Activated T-helper 1 cell treated with anti-CD3 and anti-CD28 coated beads, Interleukin-12 subunit alpha, Interleukin-12 subunit beta, Interleukin-2, Interleukin-4 antibody, amounts not matched to agents 30 ng/mL and 10 ng/mL and 1 ng/mL, durations not matched to agents 14 hours and 24 hours and 36 hours (primary cell): ENCODE measurements around the gene KPNA2. TPM values are rescaled to one million over a fixed set of nuclear protein-coding genes. Genes with fewer than 3 reads are reported as not detected.
A peak's percentile ranks its signal among the peaks of the same experiment; 100 is the strongest.
"Not testable (repeated sequence)": the region's sequence is repeated elsewhere in the genome, so short reads cannot be mapped to it uniquely, and the experiment has no call there.

ENCODE experiments used
- DNase-seq: peaks from one replicate; pipeline ENCODE4 v3.0.0; 2021; ENCODE audit warnings: low spot score
- H3K27ac Mint-ChIP-seq: one replicate; pipeline ENCODE4 v1.8.0; 2021; ENCODE audit warnings: mild to moderate bottlenecking, mixed read lengths
- H3K27me3 Mint-ChIP-seq: one replicate; pipeline ENCODE4 v1.8.0; 2022; ENCODE audit warnings: mild to moderate bottlenecking, moderate library complexity, mixed read lengths; ENCODE audit not compliant: insufficient read depth
- H3K36me3 Mint-ChIP-seq: one replicate; pipeline ENCODE4 v1.8.0; 2021; ENCODE audit warnings: low read depth, mixed read lengths
- H3K4me1 Mint-ChIP-seq: one replicate; pipeline ENCODE4 v1.8.0; 2021; ENCODE audit warnings: low read depth, mixed read lengths
- H3K4me3 Mint-ChIP-seq: one replicate; pipeline ENCODE4 v1.8.0; 2021; ENCODE audit warnings: mild to moderate bottlenecking, moderate library complexity, mixed read lengths
- H3K9me3 Mint-ChIP-seq: one replicate; pipeline ENCODE4 v1.8.0; 2021; ENCODE audit warnings: mixed read lengths
- intact Hi-C: fragments of 100-400 bp; cut with micrococcal nuclease; formaldehyde crosslinking; loops from one replicate; pipeline ENCODE4 v1.15.1; 2024
- total RNA-seq: library from RNA; stranded (reverse); gene quantifications from 2 replicates; pipeline ENCODE4 v1.2.3, GENCODE V29; 2022

Gene KPNA2
- total RNA-seq, 1 donor from 2014 or later: 205 TPM

- Mint-ChIP-seq H3K36me3 (no peaks in the 10 kb centered on the region), H3K27me3 (peaks cover under 1% of the 10 kb centered on the region), H3K9me3 (no peaks in the 10 kb centered on the region), H3K27ac (no peak overlapping the region), H3K4me1 (no peaks in the 10 kb centered on the region), H3K4me3 (no peak overlapping the region)
- DNase-seq: no peak
- intact Hi-C loops: no loop called here
Measured at GRCh38 chr17:68004201-68004600, 31.3 kb upstream of the KPNA2 start.

- H3K4me3 Mint-ChIP-seq: no peak overlapping the region
- DNase-seq: no peak
Measured at GRCh38 chr17:68006797-68007196, 28.7 kb upstream of the KPNA2 start.

GRCh38 chr17:68011199-68011665 lies 24.3 kb upstream of the KPNA2 start:
- H3K27me3 Mint-ChIP-seq: peaks cover 23% of the 10 kb centered on the region
- DNase-seq: peak; percentile 49
- H3K36me3 Mint-ChIP-seq: no peaks in the 10 kb centered on the region
- peaks cover 6% of the 10 kb centered on the region for H3K4me1 Mint-ChIP-seq
- peak overlapping the region; percentile 58 for H3K4me3 Mint-ChIP-seq
- H3K9me3 Mint-ChIP-seq: no peaks in the 10 kb centered on the region
- no peak overlapping the region for H3K27ac Mint-ChIP-seq
- intact Hi-C loops: loop anchor here (1.0 kb wide), 3 partner anchors 8 to 48 kb away; no protein-coding TSS in a partner anchor

More at GRCh38 chr17:68006797-68007196, 28.7 kb upstream of the KPNA2 start:
- H3K27me3 Mint-ChIP-seq: peaks cover 9% of the 10 kb centered on the region
- peaks cover 6% of the 10 kb centered on the region for H3K4me1 Mint-ChIP-seq
- intact Hi-C loops: no loop called here
- H3K27ac Mint-ChIP-seq: no peak overlapping the region
- H3K36me3 Mint-ChIP-seq: no peaks in the 10 kb centered on the region
- H3K9me3 Mint-ChIP-seq: no peaks in the 10 kb centered on the region

- Mint-ChIP-seq H3K27ac (no peak overlapping the region), H3K4me3 (no peak overlapping the region), H3K27me3 (peaks cover 23% of the 10 kb centered on the region), H3K4me1 (peaks cover 6% of the 10 kb centered on the region), H3K36me3 (no peaks in the 10 kb centered on the region), H3K9me3 (no peaks in the 10 kb centered on the region)
- intact Hi-C loops: no loop called here
- DNase-seq: no peak
Measured at GRCh38 chr17:68013385-68013784, 22.1 kb upstream of the KPNA2 start.

- H3K4me3 Mint-ChIP-seq: no peak overlapping the region
- no peaks in the 10 kb centered on the region for H3K9me3 Mint-ChIP-seq
- H3K4me1 Mint-ChIP-seq: peaks cover 16% of the 10 kb centered on the region
- no peak for DNase-seq
- no peak overlapping the region for H3K27ac Mint-ChIP-seq
- no peaks in the 10 kb centered on the region for H3K36me3 Mint-ChIP-seq
- intact Hi-C loops: no loop called here
- peaks cover 20% of the 10 kb centered on the region for H3K27me3 Mint-ChIP-seq
Measured at GRCh38 chr17:68015081-68015723, 20.3 kb upstream of the KPNA2 start.

- no peak overlapping the region for H3K27ac Mint-ChIP-seq
- intact Hi-C loops: no loop called here
- H3K9me3 Mint-ChIP-seq: no peaks in the 10 kb centered on the region
- no peak for DNase-seq
- peaks cover 19% of the 10 kb centered on the region for H3K4me1 Mint-ChIP-seq
- H3K4me3 Mint-ChIP-seq: no peak overlapping the region
- H3K27me3 Mint-ChIP-seq: peaks cover 17% of the 10 kb centered on the region
- H3K36me3 Mint-ChIP-seq: no peaks in the 10 kb centered on the region
Measured at GRCh38 chr17:68016838-68017237, 18.7 kb upstream of the KPNA2 start.

- H3K9me3 Mint-ChIP-seq, DNase-seq, intact Hi-C loops, H3K36me3 Mint-ChIP-seq, H3K27ac Mint-ChIP-seq, H3K4me3 Mint-ChIP-seq: not testable (repeated sequence)
- Mint-ChIP-seq H3K4me1 (peaks cover 21% of the 10 kb centered on the region), H3K27me3 (peaks cover 19% of the 10 kb centered on the region)
Measured at GRCh38 chr17:68018493-68018892, 17.0 kb upstream of the KPNA2 start.

GRCh38 chr17:68019336-68019674 lies 16.2 kb upstream of the KPNA2 start:
- Mint-ChIP-seq H3K27me3 (peaks cover 15% of the 10 kb centered on the region), H3K9me3 (no peaks in the 10 kb centered on the region), H3K4me3 (peak overlapping the region; percentile 87), H3K27ac (peak overlapping the region; percentile 98), H3K36me3 (no peaks in the 10 kb centered on the region), H3K4me1 (peaks cover 21% of the 10 kb centered on the region)
- no peak for DNase-seq
- intact Hi-C loops: loop anchor here (1.0 kb wide), 1 partner anchor 8 kb away; no protein-coding TSS in a partner anchor

GRCh38 chr17:68019675-68020408 lies 15.7 kb upstream of the KPNA2 start:
- intact Hi-C loops: loop anchor here (1.0 kb wide), 3 partner anchors 9 to 25 kb away; partner anchors contain the start of gene KPNA2
- peaks cover 21% of the 10 kb centered on the region for H3K4me1 Mint-ChIP-seq
- no peaks in the 10 kb centered on the region for H3K9me3 Mint-ChIP-seq
- H3K27ac Mint-ChIP-seq: peak overlapping the region; percentile 98
- peak overlapping the region; percentile 87 for H3K4me3 Mint-ChIP-seq
- peaks cover 16% of the 10 kb centered on the region for H3K27me3 Mint-ChIP-seq
- no peaks in the 10 kb centered on the region for H3K36me3 Mint-ChIP-seq
- DNase-seq: peak; percentile 96

GRCh38 chr17:68020409-68020756 lies 15.2 kb upstream of the KPNA2 start:
- Mint-ChIP-seq H3K9me3 (no peaks in the 10 kb centered on the region), H3K27ac (peak overlapping the region; percentile 98), H3K36me3 (no peaks in the 10 kb centered on the region), H3K27me3 (peaks cover 13% of the 10 kb centered on the region), H3K4me1 (peaks cover 21% of the 10 kb centered on the region), H3K4me3 (peak overlapping the region; percentile 87)
- intact Hi-C loops: loop anchor here (1.0 kb wide), 2 partner anchors 15 to 25 kb away; partner anchors contain the start of gene KPNA2
- DNase-seq: no peak

- H3K27me3 Mint-ChIP-seq, H3K9me3 Mint-ChIP-seq, DNase-seq, H3K36me3 Mint-ChIP-seq: not testable (repeated sequence)
- H3K27ac Mint-ChIP-seq: peak overlapping the region; percentile 98
- peak overlapping the region; percentile 87 for H3K4me3 Mint-ChIP-seq
- peaks cover 21% of the 10 kb centered on the region for H3K4me1 Mint-ChIP-seq
- intact Hi-C loops: loop anchor here (1.0 kb wide), 2 partner anchors 15 to 25 kb away; partner anchors contain the start of gene KPNA2
Measured at GRCh38 chr17:68020791-68021190, 14.7 kb upstream of the KPNA2 start.

- Mint-ChIP-seq H3K9me3 (no peaks in the 10 kb centered on the region), H3K4me3 (no peak overlapping the region), H3K27me3 (peaks cover 17% of the 10 kb centered on the region), H3K27ac (no peak overlapping the region), H3K4me1 (peaks cover 21% of the 10 kb centered on the region), H3K36me3 (no peaks in the 10 kb centered on the region)
- DNase-seq: no peak
- intact Hi-C loops: no loop called here
Measured at GRCh38 chr17:68021963-68022362, 13.6 kb upstream of the KPNA2 start.

- H3K27ac Mint-ChIP-seq, H3K9me3 Mint-ChIP-seq, H3K4me3 Mint-ChIP-seq, DNase-seq, intact Hi-C loops, H3K36me3 Mint-ChIP-seq: not testable (repeated sequence)
- peaks cover 17% of the 10 kb centered on the region for H3K27me3 Mint-ChIP-seq
- peaks cover 21% of the 10 kb centered on the region for H3K4me1 Mint-ChIP-seq
Measured at GRCh38 chr17:68022547-68022946, 13.0 kb upstream of the KPNA2 start.
